ENCODE measurements around the gene MGME1. TPM values are rescaled to one million over a fixed set of nuclear protein-coding genes. Genes with fewer than 3 reads are reported as not detected.

Gene MGME1
- total and polyA plus RNA-seq, 2 of the 13 experiments (the other 11 are each of a cell fraction or from before 2014, with no cell fraction given), result 36.7 to 66.6 TPM

DNA sequence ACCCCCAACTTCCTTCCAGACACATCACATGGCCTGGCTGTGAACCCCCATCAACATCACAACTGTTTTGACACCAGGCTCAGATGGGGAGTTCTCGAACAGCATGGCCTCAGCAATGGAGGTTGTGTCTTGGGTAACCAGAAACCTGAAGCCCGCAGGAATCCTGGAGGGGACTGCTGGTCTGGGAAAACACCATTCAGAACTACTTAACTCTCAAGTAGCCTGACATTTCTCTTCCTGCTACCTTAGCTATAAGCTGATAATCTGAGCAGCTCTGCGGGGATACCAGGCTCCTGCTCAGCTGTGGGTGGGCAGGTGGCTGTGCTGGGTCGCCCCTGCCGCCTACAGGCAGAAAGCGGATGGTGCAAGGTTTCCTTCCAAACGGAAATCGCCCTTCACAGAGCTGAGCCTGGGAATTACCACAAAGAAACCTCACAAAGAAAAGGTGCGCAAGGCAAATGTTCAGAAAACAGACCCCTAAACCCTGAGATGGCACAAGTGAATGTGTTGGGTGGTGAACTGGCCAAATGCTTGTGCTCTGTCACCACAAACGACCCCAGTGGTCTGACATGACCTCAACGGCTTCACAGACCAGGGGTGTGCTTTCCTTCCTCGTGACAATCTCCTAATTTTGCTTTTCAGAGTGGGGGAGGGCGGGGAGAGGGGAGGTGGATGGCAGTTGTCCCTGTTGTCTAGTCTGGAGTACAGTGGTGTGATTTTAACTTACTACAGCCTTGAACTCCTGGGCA lies 29.8 kb upstream of the MGME1 start (continued):
- no peak for TF ChIP-seq ZNF557 (CRISPR knock-in tag; IDR thresholded peaks at IDR 0.05)
- TF ChIP-seq STAG1 (CRISPR knock-in tag; IDR thresholded peaks at IDR 0.05), result peak; percentile 100
- TF ChIP-seq, protein P1, sequence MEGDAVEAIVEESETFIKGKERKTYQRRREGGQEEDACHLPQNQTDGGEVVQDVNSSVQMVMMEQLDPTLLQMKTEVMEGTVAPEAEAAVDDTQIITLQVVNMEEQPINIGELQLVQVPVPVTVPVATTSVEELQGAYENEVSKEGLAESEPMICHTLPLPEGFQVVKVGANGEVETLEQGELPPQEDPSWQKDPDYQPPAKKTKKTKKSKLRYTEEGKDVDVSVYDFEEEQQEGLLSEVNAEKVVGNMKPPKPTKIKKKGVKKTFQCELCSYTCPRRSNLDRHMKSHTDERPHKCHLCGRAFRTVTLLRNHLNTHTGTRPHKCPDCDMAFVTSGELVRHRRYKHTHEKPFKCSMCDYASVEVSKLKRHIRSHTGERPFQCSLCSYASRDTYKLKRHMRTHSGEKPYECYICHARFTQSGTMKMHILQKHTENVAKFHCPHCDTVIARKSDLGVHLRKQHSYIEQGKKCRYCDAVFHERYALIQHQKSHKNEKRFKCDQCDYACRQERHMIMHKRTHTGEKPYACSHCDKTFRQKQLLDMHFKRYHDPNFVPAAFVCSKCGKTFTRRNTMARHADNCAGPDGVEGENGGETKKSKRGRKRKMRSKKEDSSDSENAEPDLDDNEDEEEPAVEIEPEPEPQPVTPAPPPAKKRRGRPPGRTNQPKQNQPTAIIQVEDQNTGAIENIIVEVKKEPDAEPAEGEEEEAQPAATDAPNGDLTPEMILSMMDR (CRISPR knock-in tag; IDR thresholded peaks at IDR 0.05), result peak; percentile 99
- peak; percentile 58; the same call in 1 of the 2 replicates for TF ChIP-seq ZMYM3 (CRISPR knock-in tag; IDR thresholded peaks at IDR 0.05)
- no peak for TF ChIP-seq ZNF678 (CRISPR knock-in tag; IDR thresholded peaks at IDR 0.05)
- 0 out of 2 replicates have a peak, but pooled peaks have one; percentile 29 for TF ChIP-seq ZSCAN31 (CRISPR knock-in tag; IDR thresholded peaks at IDR 0.05; ENCODE audit: low read depth)
- TF ChIP-seq, protein P2, sequence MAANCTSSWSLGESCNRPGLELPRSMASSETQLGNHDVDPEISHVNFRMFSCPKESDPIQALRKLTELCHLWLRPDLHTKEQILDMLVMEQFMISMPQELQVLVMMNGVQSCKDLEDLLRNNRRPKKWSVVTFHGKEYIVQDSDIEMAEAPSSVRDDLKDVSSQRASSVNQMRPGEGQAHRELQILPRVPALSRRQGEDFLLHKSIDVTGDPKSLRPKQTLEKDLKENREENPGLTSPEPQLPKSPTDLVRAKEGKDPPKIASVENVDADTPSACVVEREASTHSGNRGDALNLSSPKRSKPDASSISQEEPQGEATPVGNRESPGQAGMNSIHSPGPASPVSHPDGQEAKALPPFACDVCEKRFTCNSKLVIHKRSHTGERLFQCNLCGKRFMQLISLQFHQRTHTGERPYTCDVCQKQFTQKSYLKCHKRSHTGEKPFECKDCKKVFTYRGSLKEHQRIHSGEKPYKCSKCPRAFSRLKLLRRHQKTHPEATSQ (CRISPR knock-in tag; IDR thresholded peaks at IDR 0.05; ENCODE audit: borderline replicate concordance), result no peak
- TF ChIP-seq WIZ (CRISPR knock-in tag; IDR thresholded peaks at IDR 0.05), result no peak; the same call in 1 of the 2 replicates
- TF ChIP-seq ZNF296 (CRISPR knock-in tag; conservative IDR thresholded peaks at IDR 0.05), result no peak
- TF ChIP-seq SAFB2 (CRISPR knock-in tag; IDR thresholded peaks at IDR 0.05; ENCODE audit: borderline replicate concordance, low read depth), result peak; percentile 45; the same call in 1 of the 2 replicates
- TF ChIP-seq, protein P3, sequence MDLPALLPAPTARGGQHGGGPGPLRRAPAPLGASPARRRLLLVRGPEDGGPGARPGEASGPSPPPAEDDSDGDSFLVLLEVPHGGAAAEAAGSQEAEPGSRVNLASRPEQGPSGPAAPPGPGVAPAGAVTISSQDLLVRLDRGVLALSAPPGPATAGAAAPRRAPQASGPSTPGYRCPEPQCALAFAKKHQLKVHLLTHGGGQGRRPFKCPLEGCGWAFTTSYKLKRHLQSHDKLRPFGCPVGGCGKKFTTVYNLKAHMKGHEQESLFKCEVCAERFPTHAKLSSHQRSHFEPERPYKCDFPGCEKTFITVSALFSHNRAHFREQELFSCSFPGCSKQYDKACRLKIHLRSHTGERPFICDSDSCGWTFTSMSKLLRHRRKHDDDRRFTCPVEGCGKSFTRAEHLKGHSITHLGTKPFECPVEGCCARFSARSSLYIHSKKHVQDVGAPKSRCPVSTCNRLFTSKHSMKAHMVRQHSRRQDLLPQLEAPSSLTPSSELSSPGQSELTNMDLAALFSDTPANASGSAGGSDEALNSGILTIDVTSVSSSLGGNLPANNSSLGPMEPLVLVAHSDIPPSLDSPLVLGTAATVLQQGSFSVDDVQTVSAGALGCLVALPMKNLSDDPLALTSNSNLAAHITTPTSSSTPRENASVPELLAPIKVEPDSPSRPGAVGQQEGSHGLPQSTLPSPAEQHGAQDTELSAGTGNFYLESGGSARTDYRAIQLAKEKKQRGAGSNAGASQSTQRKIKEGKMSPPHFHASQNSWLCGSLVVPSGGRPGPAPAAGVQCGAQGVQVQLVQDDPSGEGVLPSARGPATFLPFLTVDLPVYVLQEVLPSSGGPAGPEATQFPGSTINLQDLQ (CRISPR knock-in tag; IDR thresholded peaks at IDR 0.05), result peak; percentile 42; the same call in 1 of the 2 replicates
- TF ChIP-seq ZC3H13 (CRISPR knock-in tag; IDR thresholded peaks at IDR 0.05), result 0 out of 2 replicates have a peak, but pooled peaks have one; percentile 53
- TF ChIP-seq, protein P4, sequence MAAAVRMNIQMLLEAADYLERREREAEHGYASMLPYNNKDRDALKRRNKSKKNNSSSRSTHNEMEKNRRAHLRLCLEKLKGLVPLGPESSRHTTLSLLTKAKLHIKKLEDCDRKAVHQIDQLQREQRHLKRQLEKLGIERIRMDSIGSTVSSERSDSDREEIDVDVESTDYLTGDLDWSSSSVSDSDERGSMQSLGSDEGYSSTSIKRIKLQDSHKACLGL (CRISPR knock-in tag; IDR thresholded peaks at IDR 0.05), result no peak
- no peak for TF ChIP-seq ZNF558 (CRISPR knock-in tag; IDR thresholded peaks at IDR 0.05; ENCODE audit: borderline replicate concordance)
- peak; percentile 53; the same call in 1 of the 2 replicates for TF ChIP-seq ZNF605 (CRISPR knock-in tag; IDR thresholded peaks at IDR 0.05)
- TF ChIP-seq GABPA (IDR thresholded peaks at IDR 0.05; ENCODE audit: low read depth, low read length), result no peak
- peak; percentile 37 for TF ChIP-seq GABPA (CRISPR knock-in tag; IDR thresholded peaks at IDR 0.05; ENCODE audit: low read depth)
- peak; percentile 74; the same call in 1 of the 2 replicates for TF ChIP-seq GZF1 (CRISPR knock-in tag; IDR thresholded peaks at IDR 0.05)
- no peak for TF ChIP-seq SOX6 (IDR thresholded peaks at IDR 0.05)
- peak; percentile 59 for TF ChIP-seq SOX6 (CRISPR knock-in tag; IDR thresholded peaks at IDR 0.05)
- TF ChIP-seq ZNF547 (CRISPR knock-in tag; IDR thresholded peaks at IDR 0.05), result peak; percentile 66; the same call in 1 of the 2 replicates

All from HepG2 (cell line).